HUES6 (cell line): Measurements from ENCODE around the gene PVALEF.

Experiments
- H3K27ac ChIP-seq: 2 replicates; pipeline ENCODE4 v1.7.0; 2013; ENCODE audit warnings: low read depth, mild to moderate bottlenecking, low read length, inconsistent platforms
- H3K27me3 ChIP-seq: 2 replicates; pipeline ENCODE4 v1.6.1; 2013; ENCODE audit warnings: low read length; ENCODE audit not compliant: control insufficient read depth, insufficient read depth
- H3K36me3 ChIP-seq: 2 replicates; pipeline ENCODE4 v1.6.1; 2013; ENCODE audit warnings: low read length; ENCODE audit not compliant: control insufficient read depth, insufficient read depth
- H3K4me1 ChIP-seq: 2 replicates; pipeline ENCODE4 v1.6.1; 2013; ENCODE audit warnings: low read length; ENCODE audit not compliant: control insufficient read depth, insufficient read depth
- H3K4me3 ChIP-seq: 2 replicates; pipeline ENCODE4 v1.5.1; 2013; ENCODE audit warnings: low read depth, low read length
- H3K9ac ChIP-seq: one replicate; pipeline ENCODE4 v1.6.1; 2013; ENCODE audit warnings: mild to moderate bottlenecking, low read length
- H3K9me3 ChIP-seq: 2 replicates; pipeline ENCODE4 v1.6.1; 2013; ENCODE audit warnings: low read depth, low read length; ENCODE audit not compliant: control insufficient read depth, insufficient read depth

PVALEF gene

DNA sequence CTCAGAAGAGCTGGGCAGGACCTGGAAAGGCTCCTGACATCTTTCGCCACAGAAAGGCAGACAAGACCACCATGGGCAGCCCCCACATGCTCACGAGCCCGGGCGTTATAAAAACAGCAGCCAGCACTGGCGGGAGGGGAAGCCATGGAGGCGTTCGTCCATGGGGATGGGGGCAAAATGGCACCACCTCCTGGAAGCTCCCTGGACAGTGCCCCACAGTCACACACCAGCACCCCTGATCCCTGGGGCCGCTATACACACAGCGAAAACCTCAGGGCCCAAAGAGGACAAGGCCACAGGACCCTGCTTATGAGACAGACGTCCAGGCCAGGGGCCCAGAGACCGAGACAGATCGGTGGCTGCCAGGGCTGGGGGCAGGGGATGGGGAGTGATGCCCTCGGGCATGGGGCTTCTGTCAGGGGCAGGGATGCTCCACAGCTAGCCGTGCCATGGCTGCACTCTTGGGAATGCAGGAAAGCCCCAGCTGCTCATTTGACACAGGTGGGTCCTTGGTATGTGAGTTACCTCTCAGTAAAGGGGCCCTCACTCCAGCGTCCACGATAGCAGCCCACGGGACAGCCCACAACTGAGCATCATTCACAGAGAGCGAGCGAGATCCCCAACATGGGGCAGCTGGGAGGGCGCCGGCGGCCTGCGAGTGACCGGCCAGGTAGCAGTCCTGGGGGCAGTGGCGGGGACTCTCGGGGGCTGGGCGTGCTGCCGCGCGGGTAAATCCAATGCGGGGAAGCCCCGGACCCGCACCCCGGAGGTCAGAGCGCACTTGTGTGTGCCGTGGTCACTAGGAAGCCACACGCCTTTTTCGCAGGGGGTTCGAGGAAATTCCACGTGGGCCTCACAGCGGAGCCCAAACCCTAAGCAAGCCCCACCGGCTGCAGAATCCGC lies 6.4 kb upstream of the PVALEF start:
- Histone ChIP-seq H3K4me1 (no peaks in the 10 kb centered on the region), H3K9me3 (no peaks in the 10 kb centered on the region), H3K9ac (no peak overlapping the region), H3K4me3 (no peak overlapping the region), H3K36me3 (no peaks in the 10 kb centered on the region), H3K27me3 (peaks cover under 1% of the 10 kb centered on the region; the same call in 1 of the 2 replicates), H3K27ac (no peak overlapping the region)

DNA sequence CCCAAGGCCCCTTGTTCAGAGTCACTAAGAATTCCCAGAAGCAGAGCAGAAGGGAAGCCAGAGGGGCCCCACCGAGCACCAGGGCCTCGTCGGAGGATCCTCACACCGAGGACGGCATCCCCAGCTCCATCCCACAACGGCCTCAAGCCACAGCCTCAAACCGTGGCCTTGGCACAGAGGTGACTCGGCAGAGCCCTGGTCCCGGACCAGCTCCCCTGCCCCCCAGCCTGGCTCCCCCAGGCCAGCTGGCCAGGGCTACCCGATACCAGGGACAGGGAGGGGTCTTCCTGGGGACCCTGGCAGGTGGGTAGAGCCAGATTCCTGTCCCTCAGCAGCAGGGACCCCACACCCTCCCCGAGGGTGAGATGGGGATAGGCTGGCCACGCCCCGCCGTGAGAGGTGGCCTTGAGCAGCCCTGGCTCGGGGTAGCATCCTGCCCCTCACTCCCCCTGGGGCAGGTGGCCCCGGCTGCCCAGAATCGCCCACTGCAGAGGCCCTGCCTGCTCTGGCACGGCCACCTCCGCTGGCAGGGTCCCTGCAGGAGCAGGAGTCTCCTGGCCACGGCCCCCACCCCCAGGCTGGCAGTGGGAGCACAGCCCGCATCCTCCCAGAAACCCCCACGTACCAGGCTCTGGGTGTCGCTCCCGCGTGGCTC lies 5.6 kb upstream of the PVALEF start:
- H3K4me1 ChIP-seq: no peaks in the 10 kb centered on the region
- no peak overlapping the region for H3K9ac ChIP-seq
- no peaks in the 10 kb centered on the region for H3K36me3 ChIP-seq
- H3K4me3 ChIP-seq: no peak overlapping the region
- H3K27me3 ChIP-seq: peaks cover 7% of the 10 kb centered on the region; the same call in 1 of the 2 replicates
- no peaks in the 10 kb centered on the region for H3K9me3 ChIP-seq
- H3K27ac ChIP-seq: no peak overlapping the region

DNA sequence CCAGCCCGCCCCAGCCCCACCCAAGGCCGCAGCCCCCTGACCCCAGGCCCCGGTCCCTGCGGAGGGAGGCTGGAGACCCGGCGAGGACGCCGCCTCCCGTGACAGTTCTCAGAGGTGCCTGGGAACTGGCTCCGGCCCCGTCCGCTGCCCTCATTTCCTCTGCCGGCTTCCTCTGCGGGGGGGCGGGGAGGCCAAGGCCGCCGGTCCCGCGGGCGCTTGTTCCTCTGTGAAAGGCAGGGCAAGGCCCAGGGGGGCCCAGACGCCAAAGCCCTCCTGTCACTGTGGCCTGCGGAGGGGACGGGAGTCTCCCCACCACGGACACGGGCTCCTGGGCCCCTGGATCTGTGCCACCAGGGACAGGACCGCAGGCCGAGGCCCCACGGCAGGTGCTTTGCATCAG lies 5.0 kb upstream of the PVALEF start:
- no peak overlapping the region for H3K9ac ChIP-seq
- no peaks in the 10 kb centered on the region for H3K4me1 ChIP-seq
- H3K4me3 ChIP-seq: no peak overlapping the region
- H3K27me3 ChIP-seq: peaks cover 13% of the 10 kb centered on the region; the same call in 1 of the 2 replicates
- no peaks in the 10 kb centered on the region for H3K36me3 ChIP-seq
- H3K27ac ChIP-seq: no peak overlapping the region
- no peaks in the 10 kb centered on the region for H3K9me3 ChIP-seq

DNA sequence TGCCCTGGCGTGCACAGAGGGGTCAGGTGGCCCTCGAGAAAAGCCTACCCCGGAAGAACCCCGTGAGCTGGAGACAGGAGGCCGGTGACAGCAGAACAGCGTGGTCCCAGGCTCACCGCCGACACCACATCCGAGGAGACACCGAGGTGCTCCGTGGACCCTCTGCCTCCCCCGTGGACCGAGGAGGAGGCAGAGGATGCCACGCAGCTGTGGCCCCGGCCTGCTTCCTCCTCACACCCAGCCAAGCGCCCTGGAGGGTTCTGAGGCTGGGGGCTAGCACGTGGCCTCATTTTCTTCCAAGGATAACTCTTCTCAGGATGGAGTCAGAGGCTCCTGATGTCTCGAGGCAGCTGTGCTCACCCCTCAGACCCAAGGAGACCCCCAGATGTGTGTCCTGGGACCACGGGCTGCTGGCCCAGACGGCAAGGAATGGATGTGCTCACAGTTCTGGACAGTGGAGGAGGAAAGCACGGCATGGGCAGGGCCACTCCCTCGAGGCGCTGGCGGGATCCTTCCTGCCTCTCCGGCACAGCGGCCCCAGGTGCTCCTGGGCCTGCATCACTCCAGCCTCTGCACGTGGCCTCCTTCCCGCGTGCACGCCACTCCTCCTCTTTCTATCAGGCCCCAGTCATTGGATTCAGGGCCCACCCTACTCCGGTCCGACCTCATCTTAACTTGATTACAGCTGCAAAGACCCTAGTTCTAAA lies 4.4 kb upstream of the PVALEF start:
- Histone ChIP-seq H3K4me3 (no peak overlapping the region), H3K9ac (no peak overlapping the region), H3K9me3 (no peaks in the 10 kb centered on the region), H3K4me1 (no peaks in the 10 kb centered on the region), H3K27ac (no peak overlapping the region), H3K27me3 (peaks cover 18% of the 10 kb centered on the region; the same call in 1 of the 2 replicates), H3K36me3 (no peaks in the 10 kb centered on the region)

DNA sequence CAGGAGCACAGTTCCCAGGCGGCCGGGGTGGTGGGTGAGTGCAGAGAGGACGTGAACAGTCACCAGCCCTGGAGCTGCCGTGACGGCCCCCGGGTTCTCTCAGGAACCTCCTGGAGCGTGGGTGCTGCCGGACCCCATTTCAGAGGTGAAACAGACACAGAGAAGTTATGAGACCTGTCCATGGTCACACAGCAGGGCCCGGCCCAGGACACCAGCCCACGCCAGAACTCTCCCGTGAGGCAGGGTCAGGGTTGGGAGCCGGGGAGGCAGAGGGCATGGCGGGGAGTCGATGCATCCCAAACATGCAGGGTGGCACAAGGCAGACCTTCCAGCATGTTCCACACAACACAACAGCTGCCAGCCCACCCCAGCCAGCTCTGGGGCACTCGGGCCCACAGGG lies 3.8 kb upstream of the PVALEF start:
- H3K4me3 ChIP-seq: no peak overlapping the region
- no peak overlapping the region for H3K9ac ChIP-seq
- no peaks in the 10 kb centered on the region for H3K9me3 ChIP-seq
- H3K27ac ChIP-seq: no peak overlapping the region
- H3K27me3 ChIP-seq: peaks cover 20% of the 10 kb centered on the region; the same call in 1 of the 2 replicates
- H3K36me3 ChIP-seq: no peaks in the 10 kb centered on the region
- no peaks in the 10 kb centered on the region for H3K4me1 ChIP-seq

DNA sequence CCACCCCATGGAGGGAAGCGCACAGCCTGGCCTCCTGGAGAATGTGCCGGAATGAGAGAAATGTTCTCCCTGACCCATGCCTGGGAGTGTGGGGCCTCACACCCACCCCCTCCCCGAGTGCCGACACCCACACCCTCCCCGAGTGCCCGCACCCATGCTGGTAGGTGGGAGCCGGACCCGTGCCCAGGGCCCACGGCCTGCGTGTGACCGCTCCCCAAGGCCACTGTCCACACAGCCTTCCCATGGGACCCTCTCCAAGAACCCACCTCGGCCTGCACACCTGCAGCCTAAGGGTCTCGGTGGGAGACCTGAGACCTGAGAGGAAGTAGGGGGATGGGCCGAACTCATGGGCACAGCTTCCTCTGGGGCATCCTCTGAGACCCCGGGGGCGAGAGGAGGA lies 3.3 kb upstream of the PVALEF start:
- Histone ChIP-seq H3K4me3 (no peak overlapping the region), H3K27me3 (peaks cover 25% of the 10 kb centered on the region; the same call in 1 of the 2 replicates), H3K9ac (no peak overlapping the region), H3K9me3 (no peaks in the 10 kb centered on the region), H3K27ac (no peak overlapping the region), H3K4me1 (no peaks in the 10 kb centered on the region), H3K36me3 (no peaks in the 10 kb centered on the region)

DNA sequence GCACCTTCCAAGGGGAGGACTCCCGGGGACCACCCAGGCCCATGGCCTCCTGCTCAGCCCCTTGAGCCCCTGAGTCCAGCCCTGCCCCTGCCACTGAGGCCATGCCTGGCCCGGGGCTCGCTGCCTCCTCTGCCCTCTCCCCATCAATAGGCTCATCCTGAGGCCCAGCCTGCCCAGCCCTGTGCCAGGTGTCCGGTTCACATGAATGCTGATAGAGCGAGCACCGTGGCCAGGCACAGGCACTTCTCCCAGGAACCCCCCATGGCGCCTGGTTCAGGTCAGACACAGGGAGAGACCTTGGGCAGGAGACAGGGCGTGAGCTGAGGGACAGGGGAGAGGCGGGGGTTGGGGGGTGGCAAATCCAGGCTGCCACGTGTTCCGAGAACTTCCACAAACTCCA lies 2.8 kb upstream of the PVALEF start:
- H3K4me1 ChIP-seq: no peaks in the 10 kb centered on the region

DNA sequence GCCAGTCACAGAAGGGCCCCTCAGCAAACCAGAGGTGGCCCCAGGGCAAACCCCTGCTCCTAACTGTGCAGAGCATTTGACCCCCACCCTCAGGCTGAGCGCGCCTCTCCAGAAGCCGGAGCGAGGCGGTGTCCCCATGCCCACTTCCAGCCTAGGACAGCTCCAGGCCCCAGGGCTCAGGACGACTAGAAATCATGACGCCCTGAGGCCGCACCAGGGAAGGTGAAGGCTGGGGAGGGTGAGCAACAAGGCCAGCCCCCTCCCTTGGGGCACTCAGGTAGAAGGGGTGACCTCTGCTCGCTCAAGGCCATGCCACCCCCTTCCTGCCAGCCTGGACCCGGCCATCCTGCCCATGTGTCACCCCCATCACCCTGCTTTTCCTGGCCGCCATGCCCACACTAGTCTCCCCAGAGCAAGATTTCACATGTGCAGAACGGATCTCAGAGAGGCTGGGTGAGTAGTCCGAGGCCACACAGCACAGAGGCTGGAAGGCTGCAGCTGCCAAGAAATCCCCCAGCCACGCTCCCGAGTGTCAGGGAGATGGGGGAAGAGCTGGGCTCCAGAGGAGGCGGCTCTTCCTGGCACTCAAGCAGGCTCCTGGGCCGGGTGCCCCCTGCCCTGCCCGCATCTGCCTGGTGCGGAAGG lies 2.1 kb upstream of the PVALEF start:
- H3K27me3 ChIP-seq: peaks cover 37% of the 10 kb centered on the region; the same call in 1 of the 2 replicates
- H3K9me3 ChIP-seq: no peaks in the 10 kb centered on the region
- no peak overlapping the region for H3K27ac ChIP-seq
- H3K4me3 ChIP-seq: no peak overlapping the region
- H3K9ac ChIP-seq: no peak overlapping the region
- H3K4me1 ChIP-seq: no peaks in the 10 kb centered on the region
- H3K36me3 ChIP-seq: no peaks in the 10 kb centered on the region

More for the DNA sequence above, 2.8 kb upstream of the PVALEF start:
- no peaks in the 10 kb centered on the region for H3K36me3 ChIP-seq
- H3K4me3 ChIP-seq: no peak overlapping the region
- H3K27ac ChIP-seq: no peak overlapping the region
- H3K9ac ChIP-seq: no peak overlapping the region
- H3K9me3 ChIP-seq: no peaks in the 10 kb centered on the region
- peaks cover 30% of the 10 kb centered on the region; the same call in 1 of the 2 replicates for H3K27me3 ChIP-seq

DNA sequence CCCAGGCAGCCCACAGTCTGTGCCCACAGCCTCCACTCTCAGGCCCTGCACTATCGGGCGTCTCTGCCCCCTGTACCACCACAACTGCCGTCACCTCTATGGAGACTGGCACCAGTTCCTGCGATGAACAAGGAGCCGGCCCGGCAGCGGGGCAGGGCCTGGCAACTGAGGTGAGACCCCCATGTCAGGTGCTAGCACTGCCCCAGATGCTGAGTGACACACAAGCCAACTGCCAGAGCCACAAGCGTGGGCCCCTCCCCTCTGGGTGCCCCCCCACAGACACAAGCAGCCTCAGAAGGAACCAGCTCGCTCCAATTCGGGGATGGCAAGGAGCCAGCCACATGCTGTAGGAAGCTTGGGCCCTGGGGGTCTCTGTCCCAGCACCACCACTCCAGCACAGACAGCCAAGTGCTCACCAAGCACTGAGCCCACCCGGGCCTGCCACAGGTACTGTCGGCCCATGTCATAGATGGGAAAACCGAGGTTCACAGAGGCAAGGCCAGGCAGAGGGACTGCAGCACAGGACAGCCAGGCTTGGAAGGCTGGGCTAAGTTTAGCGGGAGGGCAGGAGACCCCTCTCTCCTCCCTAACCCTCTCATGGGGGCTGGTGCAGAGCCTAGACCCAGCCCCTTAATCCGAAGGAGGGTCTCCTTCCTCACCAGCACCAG lies 1.5 kb upstream of the PVALEF start:
- Histone ChIP-seq H3K4me1 (no peaks in the 10 kb centered on the region), H3K27me3 (peaks cover 37% of the 10 kb centered on the region; the same call in 1 of the 2 replicates), H3K9me3 (no peaks in the 10 kb centered on the region), H3K9ac (no peak overlapping the region), H3K36me3 (no peaks in the 10 kb centered on the region), H3K4me3 (no peak overlapping the region), H3K27ac (no peak overlapping the region)
